Thyroid gland (tissue), 4 donors: ENCODE results near the gene SREBF2. TPM values are rescaled to one million over a fixed set of nuclear protein-coding genes. Genes with fewer than 3 reads are reported as not detected.

Source experiments
- DNase-seq, 2 donors: peaks; one replicate each; pipeline ENCODE4 v3.0.0-alpha.2; 2019
- H3K27ac ChIP-seq, 3 donors: fragments of 200-600 bp; sonication (generic); 1 replicate in 2 of 3; 2 replicates in 1 of 3; pipeline ENCODE4 v1.5.1; 2016 to 2019; ENCODE audit warnings: mild to moderate bottlenecking in 1 of 3, moderate library complexity in 1 of 3
- H3K27me3 ChIP-seq: fragments of 200-600 bp; sonication (generic); one replicate; pipeline ENCODE4 v1.5.1; 2019
- H3K36me3 ChIP-seq, 2 donors: fragments of 200-600 bp; sonication (generic); one replicate each; pipeline ENCODE4 v1.5.1; 2016 to 2019
- H3K4me1 ChIP-seq, 2 donors: fragments of 200-600 bp; sonication (generic); one replicate each; pipeline ENCODE4 v1.5.1; 2017 to 2019
- H3K4me3 ChIP-seq, 3 donors: fragments of 200-600 bp; sonication (generic); replicated peaks in 1 of 3; 1 replicate in 2 of 3; 2 replicates in 1 of 3; pipeline ENCODE4 v1.5.1; 2016; ENCODE audit warnings: mild to moderate bottlenecking in 1 of 3
- H3K9me3 ChIP-seq: fragments of 200-600 bp; sonication (generic); one replicate; pipeline ENCODE4 v1.5.1; 2017
- POLR2A ChIP-seq, 2 donors: fragments of 450-650 bp; IDR thresholded peaks; one replicate each; pipeline ENCODE4 v1.6.1; 2017; ENCODE audit warnings: antibody characterized with exemption in 2 of 2, mild to moderate bottlenecking in 2 of 2, moderate library complexity in 1 of 2
- WGBS, 2 donors: methylation state at CpG; one replicate each; pipeline ENCODE4 v1.1.5; 2017; 5-methylcytosine and 5-hydroxymethylcytosine counted together
- intact Hi-C: fragments of 100-400 bp; cut with DNase I; formaldehyde crosslinking; loops from one replicate; pipeline ENCODE4 v1.15.1; 2023
- total RNA-seq, 4 donors: library from RNA; depleted of rRNA; stranded (reverse); fragments of >200 nt; gene quantifications; one replicate each; pipeline ENCODE4 v1.2.3, GENCODE V29; 2016
- TF ChIP-seq, protein P1 (sequence below), 6 experiments: fragments of 200-600 bp in 3 of 6; fragments of 450-650 bp in 3 of 6; sonication (generic) in 3 of 6; IDR thresholded peaks; one replicate each; pipeline ENCODE4 v1.5.1; 2016 to 2019; ENCODE audit warnings: antibody characterized with exemption in 6 of 6, mild to moderate bottlenecking in 2 of 6, inconsistent platforms in 1 of 6, moderate library complexity in 1 of 6

SREBF2 gene
- total RNA-seq, 4 donors from 2014 or later, result 34.4 to 91.8 (median 63.7) TPM

DNA sequence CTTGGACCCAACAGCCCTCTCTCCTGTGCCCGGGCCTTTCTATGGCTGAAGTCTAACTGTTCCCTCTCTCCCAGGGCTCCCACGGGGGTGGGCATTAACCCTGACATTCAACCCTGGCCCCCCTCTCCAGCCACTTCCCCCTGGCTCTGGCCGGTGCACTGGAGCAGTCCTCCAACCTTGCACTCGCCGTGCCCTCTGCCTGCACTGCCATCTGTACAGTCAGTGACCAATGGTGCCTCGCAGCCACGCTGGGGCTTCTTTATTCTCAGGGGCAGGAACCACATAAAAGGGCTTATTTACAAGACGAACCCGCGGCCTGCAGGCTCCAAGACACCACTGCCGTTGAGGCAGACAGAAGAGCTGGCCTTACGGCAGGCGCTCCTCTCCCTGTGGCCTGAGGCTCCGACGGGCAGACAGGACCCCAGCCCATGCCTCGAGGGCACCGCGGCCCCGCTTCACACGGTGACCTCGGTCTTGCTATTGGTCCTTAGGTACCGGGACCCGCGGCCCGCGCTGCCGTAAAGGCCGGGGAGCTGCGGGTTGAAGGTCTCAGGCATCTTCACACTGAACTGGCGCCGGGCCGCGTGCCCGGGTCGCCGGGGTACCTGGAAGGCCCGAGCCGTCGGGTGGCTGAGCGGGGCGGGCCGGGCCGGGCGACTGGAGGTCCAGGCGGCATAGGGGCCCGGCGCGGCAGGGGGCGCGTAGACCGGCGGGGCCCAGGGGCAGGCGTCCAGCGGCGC, 76.6 kb downstream of the SREBF2 start:
- DNase-seq, result no peak
- Histone ChIP-seq H3K9me3 (no peaks in the 10 kb centered on the region), H3K4me1 (peaks cover 9 to 23% of the 10 kb centered on the region in 2 donors), H3K27me3 (peaks cover 20% of the 10 kb centered on the region), H3K4me3 (no peak overlapping the region), H3K27ac (no peak overlapping the region), H3K36me3 (peaks cover 9 to 14% of the 10 kb centered on the region in 2 donors)
- intact Hi-C loops, result no loop called here
- WGBS, 2 donors, result 49% methylated on average over 8 to 18 of the region's 55 CpGs
- no peak for TF ChIP-seq POLR2A (IDR thresholded peaks at IDR 0.05)
- TF ChIP-seq, protein P1, sequence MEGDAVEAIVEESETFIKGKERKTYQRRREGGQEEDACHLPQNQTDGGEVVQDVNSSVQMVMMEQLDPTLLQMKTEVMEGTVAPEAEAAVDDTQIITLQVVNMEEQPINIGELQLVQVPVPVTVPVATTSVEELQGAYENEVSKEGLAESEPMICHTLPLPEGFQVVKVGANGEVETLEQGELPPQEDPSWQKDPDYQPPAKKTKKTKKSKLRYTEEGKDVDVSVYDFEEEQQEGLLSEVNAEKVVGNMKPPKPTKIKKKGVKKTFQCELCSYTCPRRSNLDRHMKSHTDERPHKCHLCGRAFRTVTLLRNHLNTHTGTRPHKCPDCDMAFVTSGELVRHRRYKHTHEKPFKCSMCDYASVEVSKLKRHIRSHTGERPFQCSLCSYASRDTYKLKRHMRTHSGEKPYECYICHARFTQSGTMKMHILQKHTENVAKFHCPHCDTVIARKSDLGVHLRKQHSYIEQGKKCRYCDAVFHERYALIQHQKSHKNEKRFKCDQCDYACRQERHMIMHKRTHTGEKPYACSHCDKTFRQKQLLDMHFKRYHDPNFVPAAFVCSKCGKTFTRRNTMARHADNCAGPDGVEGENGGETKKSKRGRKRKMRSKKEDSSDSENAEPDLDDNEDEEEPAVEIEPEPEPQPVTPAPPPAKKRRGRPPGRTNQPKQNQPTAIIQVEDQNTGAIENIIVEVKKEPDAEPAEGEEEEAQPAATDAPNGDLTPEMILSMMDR (IDR thresholded peaks at IDR 0.05), result no peak

DNA sequence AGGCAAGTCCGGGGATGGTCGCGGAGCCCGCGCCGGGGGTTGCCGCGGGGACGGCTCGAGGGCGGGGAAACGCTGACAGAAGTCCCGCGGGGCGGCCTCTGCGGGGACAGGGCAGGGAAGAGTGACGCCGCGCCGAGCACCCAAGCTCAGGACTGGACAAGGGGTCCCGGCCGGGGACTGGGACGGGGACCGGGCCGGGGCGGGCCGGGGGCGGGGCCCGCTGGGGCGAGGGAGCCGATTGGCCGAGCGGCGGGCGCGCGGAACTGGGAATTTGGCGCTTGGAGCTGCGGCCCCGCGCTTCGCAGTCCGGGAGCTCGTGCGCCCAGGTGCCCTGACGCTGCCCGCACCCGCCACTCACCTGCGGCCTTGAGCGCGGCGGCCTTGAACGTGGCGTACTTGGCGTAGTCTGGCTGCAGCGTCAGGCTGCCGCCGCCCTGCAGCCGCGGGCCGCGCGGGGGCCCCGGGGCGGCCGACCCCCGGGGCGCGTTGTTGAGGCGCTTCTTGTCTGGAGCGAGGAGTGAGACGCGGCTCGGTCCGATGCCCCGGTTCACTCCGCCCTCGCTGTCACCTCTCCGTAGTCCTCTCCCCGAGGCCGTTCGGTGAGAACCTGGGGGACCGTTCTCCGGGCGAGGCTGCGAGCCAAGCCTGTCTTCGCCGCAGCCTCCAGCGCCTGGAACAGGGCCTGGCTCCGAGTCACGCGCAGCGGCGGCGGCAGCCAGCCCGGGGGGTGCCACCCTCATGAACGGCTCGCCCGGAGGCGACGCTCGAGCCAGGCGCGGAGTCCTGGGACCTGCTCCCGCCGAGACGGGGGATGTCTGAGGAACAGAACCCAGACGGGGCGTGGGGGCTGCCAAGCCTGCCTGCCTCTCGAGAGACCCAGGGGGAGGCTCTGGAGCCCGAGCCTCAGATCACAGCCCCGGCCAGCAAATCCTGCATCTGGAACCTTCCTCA, 77.4 kb downstream of the SREBF2 start:
- Histone ChIP-seq H3K36me3 (peaks cover 3 to 5% of the 10 kb centered on the region in 2 donors), H3K4me3 (peak overlapping the region in 1 of 3 donors; percentile 12), H3K9me3 (no peaks in the 10 kb centered on the region), H3K4me1 (peaks cover 13 to 31% of the 10 kb centered on the region in 2 donors), H3K27me3 (peaks cover 22% of the 10 kb centered on the region), H3K27ac (no peak overlapping the region)
- intact Hi-C loops, result no loop called here
- DNase-seq, result peak; percentile 29 to 42
- TF ChIP-seq POLR2A (IDR thresholded peaks at IDR 0.05), result no peak
- TF ChIP-seq, protein P1 (IDR thresholded peaks at IDR 0.05), result no peak
- 1 to 4% methylated on average over 15 to 41 of the region's 112 CpGs for WGBS, 2 donors

DNA sequence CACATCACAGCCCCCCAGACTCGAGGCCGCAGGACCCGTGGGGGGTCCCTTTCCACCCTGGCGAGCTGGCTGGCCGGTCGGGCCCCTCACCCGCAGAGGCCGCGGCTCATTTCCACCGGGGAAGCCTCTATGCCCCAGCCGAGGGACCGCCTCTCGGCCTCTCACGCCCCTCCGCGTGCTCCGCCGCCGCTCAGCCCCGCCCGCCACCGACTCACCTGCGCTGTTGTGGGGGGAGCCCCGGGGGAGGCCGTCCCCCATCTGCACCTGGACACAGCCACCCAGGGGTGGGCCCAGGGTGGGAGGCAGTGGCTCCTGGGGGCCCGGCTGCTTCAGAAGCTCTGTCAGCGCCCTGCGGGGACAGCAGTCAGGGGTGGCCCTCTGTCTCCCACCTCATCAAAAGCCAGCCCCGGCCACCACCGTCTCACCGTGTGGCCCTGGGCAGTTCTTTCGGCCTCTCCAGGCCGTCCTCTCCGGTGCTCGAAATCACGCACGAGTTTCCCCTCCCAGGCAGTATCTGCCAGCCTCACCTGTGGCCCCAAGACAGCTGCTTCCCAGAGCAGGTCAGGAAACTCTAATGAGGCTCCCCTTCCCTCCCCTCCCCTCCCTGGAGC, 78.2 kb downstream of the SREBF2 start:
- 16 to 23% methylated on average over 9 to 11 of the region's 37 CpGs for WGBS, 2 donors
- no peaks in the 10 kb centered on the region for H3K9me3 ChIP-seq
- H3K36me3 ChIP-seq, result no peaks in the 10 kb centered on the region
- no peak overlapping the region for H3K27ac ChIP-seq
- intact Hi-C loops, result no loop called here
- no peak for DNase-seq
- peaks cover 13 to 32% of the 10 kb centered on the region in 2 donors for H3K4me1 ChIP-seq
- no peak for TF ChIP-seq POLR2A (IDR thresholded peaks at IDR 0.05)
- TF ChIP-seq, protein P1 (IDR thresholded peaks at IDR 0.05), result no peak
- peak overlapping the region in 1 of 3 donors; percentile 12 for H3K4me3 ChIP-seq
- peaks cover 28% of the 10 kb centered on the region for H3K27me3 ChIP-seq

DNA sequence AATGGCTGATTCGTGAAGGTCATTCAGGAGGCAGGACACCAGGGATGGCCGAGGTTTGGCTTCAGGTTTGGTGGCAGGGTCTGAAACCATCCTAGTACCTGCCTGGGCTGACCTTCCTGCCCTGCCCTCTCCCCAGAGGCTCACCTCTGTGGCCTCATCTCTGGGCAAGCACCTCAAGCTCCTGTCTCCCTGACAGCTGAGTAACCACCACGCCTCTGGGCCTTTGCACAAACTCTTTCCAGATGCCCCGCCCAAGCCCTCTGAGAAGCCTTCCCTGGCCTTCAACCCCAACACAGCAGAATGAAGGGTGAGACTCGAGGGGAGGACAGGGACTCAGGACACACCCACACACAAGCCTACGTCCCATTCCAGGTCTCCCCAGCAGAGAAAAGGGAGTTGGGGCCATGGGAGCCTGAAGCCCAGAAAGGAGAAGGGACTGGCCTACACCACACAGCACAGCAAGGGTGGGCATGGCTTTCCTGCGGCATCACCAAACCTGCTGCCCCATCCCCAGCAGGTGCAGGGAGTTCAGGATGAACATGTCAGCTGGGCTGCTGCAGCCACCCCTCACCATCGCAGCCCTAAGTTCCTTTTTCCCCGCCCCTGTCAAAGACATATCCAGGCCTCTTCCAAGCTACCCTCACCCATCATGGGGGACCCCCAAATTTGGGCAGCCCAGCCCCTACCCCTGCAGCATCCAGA, 79.6 kb downstream of the SREBF2 start:
- TF ChIP-seq, protein P1 (IDR thresholded peaks at IDR 0.05), result no peak
- TF ChIP-seq POLR2A (IDR thresholded peaks at IDR 0.05), result no peak
- intact Hi-C loops, result no loop called here
- Histone ChIP-seq H3K27ac (no peak overlapping the region), H3K4me3 (no peak overlapping the region), H3K27me3 (peaks cover 31% of the 10 kb centered on the region), H3K36me3 (no peaks in the 10 kb centered on the region), H3K9me3 (no peaks in the 10 kb centered on the region), H3K4me1 (peaks cover 13 to 32% of the 10 kb centered on the region in 2 donors)
- 72 to 80% methylated on average over 5 to 8 of the region's 9 CpGs for WGBS, 2 donors
- no peak for DNase-seq
